Gastrocnemius medialis (tissue), 4 donors: Measurements from ENCODE around the gene SIRT5. TPM values are rescaled to one million over a fixed set of nuclear protein-coding genes. Genes with fewer than 3 reads are reported as not detected.

Source experiments
- ATAC-seq, 2 donors: fragments of 150-250 bp; one replicate each; pipeline ENCODE4 v1.9.1; 2016
- DNase-seq, 2 donors: peaks; one replicate each; pipeline ENCODE4 v3.0.0-alpha.2; 2019
- H3K27ac ChIP-seq, 4 donors: fragments of 200-600 bp; sonication (generic); 1 replicate in 1 of 4; 2 replicates in 3 of 4; pipeline ENCODE4 v1.5.1; 2016 to 2018; ENCODE audit warnings: mild to moderate bottlenecking in 2 of 4, moderate library complexity in 1 of 4
- H3K27me3 ChIP-seq, 3 donors: fragments of 200-600 bp; sonication (generic) in 2 of 3; 1 replicate in 1 of 3; 2 replicates in 2 of 3; pipeline versions ENCODE4 v1.5.1 to v1.6.0; 2016 to 2019; ENCODE audit warnings: mild to moderate bottlenecking in 1 of 3, moderate library complexity in 1 of 3
- H3K36me3 ChIP-seq, 2 donors: fragments of 200-600 bp; sonication (generic) in 1 of 2; one replicate each; pipeline ENCODE4 v1.5.1; 2017 to 2018
- H3K4me1 ChIP-seq, 2 donors: fragments of 200-600 bp; sonication (generic) in 1 of 2; one replicate each; pipeline ENCODE4 v1.5.1; 2016 to 2017; ENCODE audit warnings: mild to moderate bottlenecking in 2 of 2
- H3K4me3 ChIP-seq, 4 donors: fragments of 200-600 bp; sonication (generic) in 3 of 4; 1 replicate in 1 of 4; 2 replicates in 3 of 4; pipeline ENCODE4 v1.5.1; 2016 to 2019; ENCODE audit warnings: mild to moderate bottlenecking in 2 of 4
- H3K9me3 ChIP-seq, 3 donors: fragments of 200-600 bp; sonication (generic) in 2 of 3; 1 replicate in 1 of 3; 2 replicates in 2 of 3; pipeline ENCODE4 v1.5.1; 2016 to 2019
- POLR2A ChIP-seq, 2 donors: fragments of 450-650 bp; IDR thresholded peaks; one replicate each; pipeline ENCODE4 v1.6.1; 2017; ENCODE audit warnings: antibody characterized with exemption in 2 of 2, mild to moderate bottlenecking in 2 of 2, moderate library complexity in 2 of 2
- in situ Hi-C, 4 donors: fragments of 200-750 bp; cut with MboI; loops; one replicate each; pipeline versions ENCODE4 v1.15.0 to v1.8.0; 2017; ENCODE audit warnings: low sequenced_read_pairs in 4 of 4
- intact Hi-C: fragments of 100-400 bp; cut with DNase I; formaldehyde crosslinking; loops from one replicate; pipeline ENCODE4 v1.15.1; 2023; ENCODE audit warnings: low total_unique reads
- total RNA-seq, 4 donors: library from RNA; depleted of rRNA; stranded (reverse); fragments of >200 nt; gene quantifications; one replicate each; pipeline versions ENCODE4 v1.1.0 to v1.2.3, GENCODE V29; 2016
- TF ChIP-seq, protein P1 (sequence below), 5 experiments: fragments of 450-650 bp in 3 of 5; fragments of 200-600 bp in 2 of 5; sonication (generic) in 2 of 5; IDR thresholded peaks in 4 of 5; conservative IDR thresholded peaks in 1 of 5; 1 replicate in 4 of 5; 2 replicates in 1 of 5; pipeline ENCODE4 v1.5.1; 2016 to 2019; ENCODE audit warnings: antibody characterized with exemption in 5 of 5, mild to moderate bottlenecking in 3 of 5, moderate library complexity in 3 of 5

Gene SIRT5
- total RNA-seq, 4 donors from 2014 or later = 16.1 to 18.0 (median 17.0) TPM

- in situ Hi-C loops = no loop called here
- peak overlapping the region; percentile 93 to 99 (median 98) for H3K27ac ChIP-seq
- no peak for TF ChIP-seq POLR2A (IDR thresholded peaks at IDR 0.05)
- TF ChIP-seq, protein P1, sequence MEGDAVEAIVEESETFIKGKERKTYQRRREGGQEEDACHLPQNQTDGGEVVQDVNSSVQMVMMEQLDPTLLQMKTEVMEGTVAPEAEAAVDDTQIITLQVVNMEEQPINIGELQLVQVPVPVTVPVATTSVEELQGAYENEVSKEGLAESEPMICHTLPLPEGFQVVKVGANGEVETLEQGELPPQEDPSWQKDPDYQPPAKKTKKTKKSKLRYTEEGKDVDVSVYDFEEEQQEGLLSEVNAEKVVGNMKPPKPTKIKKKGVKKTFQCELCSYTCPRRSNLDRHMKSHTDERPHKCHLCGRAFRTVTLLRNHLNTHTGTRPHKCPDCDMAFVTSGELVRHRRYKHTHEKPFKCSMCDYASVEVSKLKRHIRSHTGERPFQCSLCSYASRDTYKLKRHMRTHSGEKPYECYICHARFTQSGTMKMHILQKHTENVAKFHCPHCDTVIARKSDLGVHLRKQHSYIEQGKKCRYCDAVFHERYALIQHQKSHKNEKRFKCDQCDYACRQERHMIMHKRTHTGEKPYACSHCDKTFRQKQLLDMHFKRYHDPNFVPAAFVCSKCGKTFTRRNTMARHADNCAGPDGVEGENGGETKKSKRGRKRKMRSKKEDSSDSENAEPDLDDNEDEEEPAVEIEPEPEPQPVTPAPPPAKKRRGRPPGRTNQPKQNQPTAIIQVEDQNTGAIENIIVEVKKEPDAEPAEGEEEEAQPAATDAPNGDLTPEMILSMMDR (IDR thresholded peaks at IDR 0.05 in 4 of 5, conservative IDR thresholded peaks at IDR 0.05 in 1 of 5) = no peak
Measured at GRCh38 chr6:13576017-13576416, 1.6 kb downstream of the SIRT5 start.

DNA sequence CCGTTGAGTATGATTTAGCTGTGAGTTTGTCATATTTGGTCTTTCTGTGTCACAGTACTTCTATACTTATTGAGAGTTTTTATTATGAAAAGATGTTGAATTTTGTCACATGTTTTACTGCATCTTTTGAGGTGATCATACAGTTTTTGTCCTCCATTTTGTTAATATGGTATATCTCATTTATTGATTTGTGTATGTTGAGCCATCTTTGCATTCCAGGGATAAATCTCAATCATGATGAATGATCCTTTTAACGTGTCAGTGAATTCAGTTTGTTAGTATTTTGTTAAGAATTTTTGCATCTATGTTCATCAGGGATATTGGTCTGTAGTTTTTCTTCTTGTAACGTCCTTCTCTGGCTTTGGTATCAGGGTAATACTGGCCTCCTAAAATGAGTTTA is 3.5 kb downstream of the SIRT5 start:
- TF ChIP-seq POLR2A (IDR thresholded peaks at IDR 0.05) = no peak
- TF ChIP-seq, protein P1 (IDR thresholded peaks at IDR 0.05 in 4 of 5, conservative IDR thresholded peaks at IDR 0.05 in 1 of 5) = no peak
- H3K27me3 ChIP-seq = no peaks in the 10 kb centered on the region
- peaks cover 0 to 22% of the 10 kb centered on the region in 2 donors for H3K36me3 ChIP-seq
- H3K4me3 ChIP-seq = no peak overlapping the region
- no peak for ATAC-seq
- intact Hi-C loops = loop anchor here (10.0 kb wide), 1 partner anchor 93 kb away; the partner anchor contains the start of gene GFOD1
- peak overlapping the region in 1 of 4 donors; percentile 66 for H3K27ac ChIP-seq
- no peak for DNase-seq
- in situ Hi-C loops = no loop called here
- no peaks in the 10 kb centered on the region for H3K9me3 ChIP-seq
- H3K4me1 ChIP-seq = peaks cover 19% of the 10 kb centered on the region in 2 donors

More at GRCh38 chr6:13576017-13576416, 1.6 kb downstream of the SIRT5 start:
- no peaks in the 10 kb centered on the region for H3K27me3 ChIP-seq
- H3K4me3 ChIP-seq = no peak overlapping the region
- peaks cover 0 to 10% of the 10 kb centered on the region in 2 donors for H3K36me3 ChIP-seq
- DNase-seq (no peak), ATAC-seq (no peak)
- intact Hi-C loops = loop anchor here (10.0 kb wide), 1 partner anchor 91 kb away; the partner anchor contains the start of gene GFOD1
- no peaks in the 10 kb centered on the region for H3K9me3 ChIP-seq
- H3K4me1 ChIP-seq = peaks cover 19% of the 10 kb centered on the region in 2 donors

DNA sequence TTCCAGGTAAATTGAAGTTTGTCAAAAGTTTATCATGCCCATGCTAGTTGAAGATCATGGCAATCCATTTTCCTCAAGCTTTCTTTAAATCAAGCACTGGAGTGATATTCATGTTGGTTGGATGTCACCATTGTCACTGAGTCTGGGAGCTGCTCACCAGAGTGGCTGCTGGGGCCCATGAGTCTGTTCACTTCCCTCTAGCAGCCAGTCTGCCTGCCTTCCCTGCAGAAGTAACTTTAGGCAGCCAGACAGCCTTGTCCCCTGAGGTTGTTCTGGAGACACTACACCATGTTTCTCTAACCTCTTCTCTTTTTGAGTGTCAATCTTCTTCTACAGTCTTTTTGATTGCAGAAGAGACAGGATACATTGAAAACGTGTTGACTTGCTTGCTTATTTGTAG is 5.5 kb downstream of the SIRT5 start:
- in situ Hi-C loops (no loop called here), intact Hi-C loops (loop anchor here (10.0 kb wide), 1 partner anchor 95 kb away; the partner anchor contains the start of gene GFOD1)
- Histone ChIP-seq H3K4me1 (peaks cover 10 to 11% of the 10 kb centered on the region in 2 donors), H3K4me3 (no peak overlapping the region), H3K9me3 (no peaks in the 10 kb centered on the region), H3K27ac (peak overlapping the region in 2 of 4 donors; percentile 4 to 52), H3K36me3 (peaks cover 0 to 32% of the 10 kb centered on the region in 2 donors), H3K27me3 (no peaks in the 10 kb centered on the region)
- no peak for TF ChIP-seq POLR2A (IDR thresholded peaks at IDR 0.05)
- TF ChIP-seq, protein P1 (IDR thresholded peaks at IDR 0.05 in 4 of 5, conservative IDR thresholded peaks at IDR 0.05 in 1 of 5) = no peak
- DNase-seq (no peak), ATAC-seq (no peak)

- Histone ChIP-seq H3K27me3 (no peaks in the 10 kb centered on the region), H3K27ac (no peak overlapping the region), H3K4me1 (peaks cover 10 to 11% of the 10 kb centered on the region in 2 donors), H3K4me3 (no peak overlapping the region), H3K36me3 (peaks cover 0 to 41% of the 10 kb centered on the region in 2 donors), H3K9me3 (no peaks in the 10 kb centered on the region)
- TF ChIP-seq, protein P1 (IDR thresholded peaks at IDR 0.05 in 4 of 5, conservative IDR thresholded peaks at IDR 0.05 in 1 of 5) = no peak
- TF ChIP-seq POLR2A (IDR thresholded peaks at IDR 0.05) = no peak
- in situ Hi-C loops (no loop called here), intact Hi-C loops (no loop called here)
- no peak for DNase-seq
- ATAC-seq = no peak
Measured at GRCh38 chr6:13581700-13582229, 7.4 kb downstream of the SIRT5 start.
